Nephron (organoid): ENCODE data around the gene FER1L5.

Experiments
- H3K27ac Mint-ChIP-seq, 3 experiments: 2 replicates each; pipeline ENCODE4 v1.8.0; 2020; ENCODE audit warnings: mixed read lengths in 3 of 3, mild to moderate bottlenecking in 2 of 3, moderate library complexity in 1 of 3
- H3K27me3 Mint-ChIP-seq: 2 replicates; pipeline ENCODE4 v1.8.0; 2021; ENCODE audit warnings: low read depth, mild to moderate bottlenecking, moderate library complexity, mixed read lengths
- H3K36me3 Mint-ChIP-seq: 2 replicates; pipeline ENCODE4 v1.8.0; 2020; ENCODE audit warnings: low read depth, mixed read lengths
- H3K4me1 Mint-ChIP-seq: 2 replicates; pipeline ENCODE4 v1.8.0; 2020; ENCODE audit warnings: mixed read lengths
- H3K4me3 Mint-ChIP-seq, 3 experiments: 2 replicates each; pipeline ENCODE4 v1.8.0; 2020; ENCODE audit warnings: mild to moderate bottlenecking in 3 of 3, mixed read lengths in 3 of 3, moderate library complexity in 2 of 3
- H3K9me3 Mint-ChIP-seq: 2 replicates; pipeline ENCODE4 v1.8.0; 2020; ENCODE audit warnings: mixed read lengths
- CTCF ChIP-seq, 3 experiments: fragments of 200-600 bp; sonication (generic); IDR thresholded peaks; one replicate each; pipeline ENCODE4 v1.5.0; 2021; ENCODE audit warnings: antibody characterized with exemption in 3 of 3; ENCODE audit not compliant: unreplicated experiment in 3 of 3

The FER1L5 gene

DNA sequence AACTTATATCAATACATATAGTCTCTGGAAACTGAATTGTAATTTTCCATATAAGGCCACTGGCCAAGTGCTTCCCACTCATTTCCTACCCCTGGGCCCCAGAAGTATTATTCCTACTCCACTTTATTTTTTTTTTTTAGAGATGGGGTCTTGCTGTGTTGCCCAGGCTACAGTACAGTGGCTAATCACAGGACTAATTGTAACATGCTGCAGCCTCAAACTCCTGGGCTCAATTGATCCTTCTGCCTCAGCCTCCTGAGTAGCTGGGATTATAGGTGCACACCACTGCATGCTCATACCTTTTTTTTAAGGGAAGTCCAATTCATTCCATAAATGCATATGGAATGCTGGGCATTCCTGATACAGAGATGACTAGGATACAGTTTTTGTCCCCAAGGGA, 111.8 kb downstream of the FER1L5 start:
- Mint-ChIP-seq H3K36me3 (no peaks in the 10 kb centered on the region), H3K4me3 (no peak overlapping the region), H3K27ac (no peak overlapping the region), H3K9me3 (no peaks in the 10 kb centered on the region), H3K4me1 (peaks cover 1% of the 10 kb centered on the region), H3K27me3 (peaks cover 12% of the 10 kb centered on the region)
- TF ChIP-seq CTCF (IDR thresholded peaks at IDR 0.05; ENCODE audit: unreplicated experiment in 3 of 3), result no peak
